ENCODE measurements around the gene PADI1.

The PADI1 gene

DNA sequence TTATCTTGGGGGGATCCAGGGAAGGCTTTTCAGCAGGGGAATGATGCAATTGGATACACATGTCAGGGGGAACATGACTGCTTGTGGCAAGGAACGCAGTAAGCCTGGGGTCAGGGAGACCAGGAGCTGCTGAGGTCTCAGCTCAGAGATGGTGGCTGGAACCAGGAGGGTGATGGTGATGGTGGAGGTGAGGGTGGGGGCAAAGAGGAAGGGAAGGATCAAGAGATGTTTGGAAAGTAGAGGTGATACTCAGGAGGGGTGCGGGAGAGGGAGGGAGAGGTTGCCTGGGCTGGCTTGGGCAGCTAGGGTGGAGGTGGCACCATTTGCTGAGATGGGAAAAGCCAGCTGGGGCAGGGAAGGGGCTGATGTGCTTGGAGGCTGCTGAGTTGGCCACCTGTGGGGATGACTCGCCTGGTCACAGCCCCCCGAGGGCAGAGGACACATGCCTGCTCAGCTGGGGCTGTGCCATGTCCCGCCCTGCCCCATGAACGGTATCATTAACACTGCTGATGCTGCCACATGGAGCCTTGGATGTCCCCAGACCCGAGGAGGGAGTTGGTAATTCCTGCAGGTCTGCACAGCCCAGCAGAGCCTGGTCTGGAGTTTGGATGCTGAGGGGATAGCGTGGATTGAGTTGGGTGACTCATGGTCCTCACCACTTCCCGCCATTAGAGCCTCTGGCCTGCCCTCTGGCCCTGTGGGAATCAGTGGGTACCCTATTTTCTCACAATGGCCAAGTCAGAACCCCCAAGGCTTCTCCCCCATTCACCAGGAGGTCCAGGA lies 6.3 kb upstream of the PADI1 start:
- DNase-seq = no peak

DNA sequence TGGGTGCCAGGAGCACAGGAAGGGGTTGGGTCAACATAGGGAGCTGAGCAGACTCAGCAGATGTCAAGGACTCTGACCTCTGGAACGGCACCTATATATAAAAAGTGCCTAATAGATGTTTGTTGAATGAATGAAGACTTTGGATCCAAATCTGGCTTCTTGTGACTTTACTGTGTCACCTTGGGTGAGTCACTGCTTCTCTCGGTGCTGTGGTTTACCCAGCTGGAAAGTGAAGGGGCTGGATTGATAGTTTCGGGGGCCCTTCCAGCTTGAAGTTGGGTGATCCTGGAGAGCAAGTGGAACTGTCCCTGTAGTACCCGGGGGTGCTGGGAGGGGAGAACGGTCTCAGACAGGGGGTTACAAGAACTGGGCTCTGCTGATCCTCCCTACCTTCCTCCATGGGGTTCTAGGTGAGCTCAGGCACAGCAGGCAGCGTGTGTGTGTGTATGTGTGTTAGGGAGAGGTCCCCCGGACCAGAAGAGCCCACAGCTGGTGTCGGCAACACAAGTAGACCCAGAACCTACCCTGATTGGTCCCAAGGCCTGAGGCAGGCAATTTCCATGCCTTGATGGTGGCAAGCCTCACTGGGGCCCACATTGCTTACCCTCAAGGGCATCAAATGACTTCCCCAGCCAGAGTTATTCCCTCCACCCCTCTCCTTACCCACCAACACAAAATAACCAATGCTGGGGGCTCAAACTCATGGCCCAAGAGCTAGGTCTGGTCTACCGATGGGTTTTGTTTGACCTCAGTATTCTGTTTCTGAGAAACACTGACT lies 5.5 kb upstream of the PADI1 start:
- DNase-seq = no peak

DNA sequence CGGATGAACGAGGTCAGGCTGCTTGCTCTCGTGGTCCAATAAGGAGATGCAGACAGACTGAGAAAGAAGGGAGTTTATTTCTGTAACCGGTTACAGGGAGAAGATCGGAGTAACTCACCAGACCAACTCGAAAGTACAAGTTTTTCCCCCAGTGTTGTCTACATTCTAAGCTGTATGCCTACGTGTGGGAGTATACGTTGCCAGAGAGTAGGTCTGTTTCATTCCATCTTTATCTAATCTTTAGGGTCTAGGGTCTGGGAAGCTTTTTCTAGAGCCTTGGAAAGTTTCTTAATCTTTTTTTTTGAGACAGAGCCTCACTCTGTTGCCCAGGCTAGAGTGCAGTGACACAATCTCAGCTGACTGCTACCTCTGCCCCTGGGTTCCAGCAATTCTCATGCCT lies 4.7 kb upstream of the PADI1 start:
- no peak for DNase-seq

DNA sequence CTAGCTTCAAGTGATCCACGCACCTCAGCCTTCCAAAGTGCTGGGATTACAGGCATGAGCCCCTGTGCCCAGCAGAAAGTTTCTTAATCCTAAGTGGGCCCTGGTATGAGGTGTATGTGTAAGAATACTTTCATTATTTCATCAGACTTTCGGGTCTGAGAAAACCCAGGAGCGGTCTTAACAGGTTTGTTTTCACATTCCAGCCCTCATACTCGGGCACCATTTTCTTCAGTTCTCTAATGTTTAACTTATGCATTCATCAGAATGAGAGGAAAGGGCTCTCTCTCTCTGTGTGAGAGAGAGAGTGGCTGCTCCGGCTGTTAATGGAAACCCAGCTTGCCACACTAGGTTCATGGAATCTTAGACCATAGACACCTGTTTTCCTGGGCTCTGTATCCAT lies 4.2 kb upstream of the PADI1 start:
- no peak for DNase-seq

DNA sequence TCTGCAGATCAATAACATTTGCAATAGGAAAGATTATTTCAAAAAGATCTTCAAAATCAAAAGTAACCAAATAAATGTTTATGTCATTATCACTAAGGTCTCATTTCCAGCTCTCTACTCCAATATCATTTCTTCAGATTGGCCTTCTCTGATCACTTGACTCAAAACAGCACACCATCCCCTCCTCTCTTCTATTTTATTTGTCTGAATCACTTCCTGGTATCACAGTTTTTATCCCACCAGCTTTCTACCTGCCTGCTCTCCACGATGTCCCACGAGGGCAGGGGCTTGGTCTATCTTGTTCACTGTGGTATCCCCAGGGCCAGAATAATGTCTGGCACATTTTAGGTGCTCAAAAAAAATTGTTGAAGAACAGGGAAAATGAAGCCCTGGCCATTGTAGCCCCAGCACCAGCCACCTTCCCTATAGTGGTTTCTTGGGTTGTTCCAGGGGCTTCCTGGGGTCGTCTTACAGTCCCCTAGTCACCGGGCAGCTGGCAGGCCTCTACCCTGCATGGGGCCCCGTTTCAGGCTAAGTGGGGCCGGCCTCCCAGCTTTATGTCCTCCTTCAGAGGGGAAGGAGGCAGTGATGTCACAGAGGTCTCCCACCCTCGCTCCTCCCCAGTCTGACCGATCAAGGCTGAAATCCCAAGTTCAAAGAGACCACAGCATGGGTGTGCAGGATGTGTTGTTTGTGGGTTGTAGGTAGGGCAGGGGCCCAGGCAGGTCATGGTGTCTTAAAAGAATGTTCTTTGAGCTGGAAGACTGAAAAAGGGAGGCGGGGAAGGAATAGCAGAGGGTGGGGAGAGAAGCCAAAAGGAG lies 3.5 kb upstream of the PADI1 start:
- DNase-seq = peak in 1 of 2 donors; percentile 10

DNA sequence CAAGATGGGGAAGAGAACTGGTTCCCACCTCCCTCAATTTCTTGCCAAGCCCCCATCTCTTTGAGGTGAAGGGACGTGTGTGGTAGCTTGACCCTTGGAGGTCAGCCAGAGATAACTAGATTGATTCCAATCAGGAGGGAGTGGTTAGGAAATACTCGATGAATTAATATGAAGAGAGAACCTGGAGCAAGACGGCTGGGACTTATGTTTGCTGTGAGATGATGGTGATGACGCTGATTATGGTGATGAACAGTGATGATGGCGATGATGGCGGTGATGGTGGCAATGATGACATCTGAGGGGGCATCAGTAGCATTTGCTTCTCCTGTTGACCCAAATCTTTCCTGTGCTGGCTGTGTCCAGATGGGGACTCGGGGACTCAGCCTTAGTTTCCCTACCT lies 724 bp downstream of the PADI1 start:
- no peak for DNase-seq

DNA sequence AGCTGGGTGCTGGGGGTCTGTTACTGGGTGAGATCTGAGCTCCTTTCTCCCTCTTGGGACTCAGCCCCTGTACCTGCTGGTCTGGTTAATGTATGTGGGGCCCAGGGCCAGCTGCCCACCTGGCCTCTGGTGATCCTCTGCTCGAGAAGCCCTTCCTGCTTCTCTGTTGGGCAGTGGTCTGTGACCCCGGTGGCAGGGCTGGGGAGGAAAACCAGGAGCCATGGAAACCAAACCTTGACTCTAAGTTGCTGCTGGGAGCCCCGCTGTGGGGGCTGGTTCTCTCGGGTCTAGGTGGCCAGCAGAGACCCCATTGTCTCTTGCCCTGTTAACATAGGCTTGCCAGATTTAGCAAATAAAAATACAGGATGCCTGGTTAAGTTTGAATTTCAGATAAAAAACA lies 1.3 kb downstream of the PADI1 start:
- no peak for DNase-seq

DNA sequence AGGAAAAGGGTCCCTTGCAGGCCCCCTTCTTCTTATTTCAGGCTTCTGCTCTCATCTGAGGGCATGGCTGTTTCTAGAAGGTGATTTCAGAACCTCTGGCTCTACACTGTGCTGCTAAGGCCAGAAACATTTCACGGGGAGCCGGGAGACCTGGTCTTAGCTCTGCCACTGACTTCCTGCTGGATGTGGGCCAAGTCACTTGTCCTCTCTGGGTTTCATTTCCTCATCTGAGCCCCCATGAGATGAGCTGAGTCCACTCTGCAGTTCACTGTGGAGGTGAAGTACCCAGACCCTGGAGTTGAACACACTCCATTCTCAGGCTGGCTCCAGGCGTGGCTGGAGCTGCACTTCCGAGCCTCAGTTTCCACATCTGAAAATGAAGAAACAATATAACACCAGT lies 2.1 kb downstream of the PADI1 start:
- DNase-seq = no peak

DNA sequence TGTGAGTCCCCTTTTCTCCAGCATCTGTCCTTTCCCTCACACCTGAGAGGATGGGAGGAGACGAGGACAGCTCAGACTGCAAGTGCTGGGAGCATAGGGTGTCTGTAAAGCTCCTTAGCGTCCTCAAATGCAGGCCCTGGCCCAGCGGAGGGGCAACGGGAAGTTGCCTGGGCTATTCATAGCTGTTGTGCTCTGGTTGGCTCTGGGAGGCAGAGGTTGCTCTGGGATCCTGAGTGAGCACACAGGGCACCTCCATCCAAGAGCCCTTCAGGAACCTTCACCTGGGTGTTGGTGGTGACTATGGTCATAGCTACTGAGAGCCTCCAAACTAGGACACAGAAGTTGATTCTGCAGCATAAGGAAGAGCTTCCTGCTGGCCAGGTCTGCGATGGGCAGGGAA lies 2.6 kb downstream of the PADI1 start:
- no peak for DNase-seq

DNA sequence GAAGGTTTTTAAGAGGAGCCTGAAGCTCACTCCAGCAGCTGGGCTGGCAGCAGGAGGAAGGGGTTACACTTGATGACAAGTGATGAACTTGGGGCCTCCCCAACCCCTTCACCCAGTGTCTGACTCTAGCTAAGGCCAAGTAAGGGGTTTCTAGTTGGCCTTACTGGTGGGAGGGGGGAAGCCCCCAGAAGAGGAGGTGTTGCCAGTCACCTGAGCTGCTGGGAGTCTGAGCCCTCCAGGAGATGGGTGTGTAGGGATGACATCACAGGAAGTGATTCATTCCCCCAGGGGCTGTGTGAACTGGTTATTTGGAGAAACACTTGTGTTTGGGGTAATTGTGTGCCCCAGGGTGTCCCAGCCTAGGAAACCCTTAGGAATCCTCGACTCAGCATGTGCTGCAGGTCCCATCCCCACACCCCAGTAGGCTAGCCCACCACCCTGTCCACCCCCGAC lies 3.1 kb downstream of the PADI1 start:
- peak; percentile 34 to 56 for DNase-seq

DNA sequence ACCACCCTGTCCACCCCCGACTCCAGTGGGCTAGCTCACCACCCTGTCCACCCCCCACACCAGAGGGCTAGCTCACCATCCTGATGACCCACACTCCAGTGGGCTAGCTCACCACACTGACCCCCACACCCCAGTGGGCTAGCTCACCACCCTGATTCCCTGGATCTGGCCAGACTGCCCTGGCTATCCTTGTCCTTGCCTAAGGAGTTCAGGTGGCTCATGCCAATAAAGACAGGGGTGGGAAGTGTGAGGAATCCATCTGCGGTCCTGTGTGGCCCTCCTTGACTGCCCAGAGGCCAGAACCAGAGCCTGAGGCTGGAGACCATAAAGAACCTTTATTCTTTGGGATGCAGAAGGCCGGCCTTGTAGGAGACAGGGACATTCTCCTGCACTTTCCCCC lies 3.6 kb downstream of the PADI1 start:
- no peak for DNase-seq

DNA sequence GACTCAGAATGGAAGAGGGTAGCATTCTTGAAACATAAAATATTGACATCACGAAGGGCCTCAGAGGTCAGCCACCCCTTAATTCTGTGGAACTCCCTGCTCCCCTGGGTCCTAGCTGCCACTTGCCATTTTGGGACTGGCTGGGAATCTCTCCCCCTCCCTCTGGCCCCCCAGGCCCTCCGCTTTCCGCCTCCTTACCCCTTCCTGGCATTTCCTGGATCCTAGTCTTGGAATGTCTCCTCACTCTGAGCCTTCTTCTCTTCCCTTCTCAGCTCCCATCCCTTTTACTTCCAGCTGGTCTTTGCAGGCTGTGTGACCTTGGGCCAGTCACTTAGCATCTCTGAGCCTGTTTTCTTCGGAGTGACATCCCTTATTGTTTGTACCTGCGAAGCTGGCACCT lies 4.5 kb downstream of the PADI1 start:
- no peak for DNase-seq

DNA sequence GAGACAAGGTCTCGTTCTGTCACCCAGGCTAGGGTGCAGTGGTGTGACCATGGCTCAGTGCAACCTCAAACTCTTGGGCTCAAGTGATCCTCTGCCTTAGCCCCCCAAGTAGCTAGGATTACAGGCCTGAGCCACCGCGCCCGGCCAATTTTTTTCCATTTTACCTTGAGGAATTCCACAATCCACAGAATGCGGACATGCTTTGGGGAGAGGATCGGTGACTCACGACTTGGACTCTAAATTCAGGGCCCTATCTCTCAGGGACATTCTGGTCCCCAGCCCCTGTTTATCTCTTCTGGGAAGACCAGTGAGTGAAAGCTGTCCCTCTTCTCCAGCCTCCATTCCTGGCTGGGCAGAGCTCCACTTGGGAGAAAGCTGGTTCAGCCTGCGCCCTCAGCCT lies 5.2 kb downstream of the PADI1 start:
- DNase-seq = no peak

DNA sequence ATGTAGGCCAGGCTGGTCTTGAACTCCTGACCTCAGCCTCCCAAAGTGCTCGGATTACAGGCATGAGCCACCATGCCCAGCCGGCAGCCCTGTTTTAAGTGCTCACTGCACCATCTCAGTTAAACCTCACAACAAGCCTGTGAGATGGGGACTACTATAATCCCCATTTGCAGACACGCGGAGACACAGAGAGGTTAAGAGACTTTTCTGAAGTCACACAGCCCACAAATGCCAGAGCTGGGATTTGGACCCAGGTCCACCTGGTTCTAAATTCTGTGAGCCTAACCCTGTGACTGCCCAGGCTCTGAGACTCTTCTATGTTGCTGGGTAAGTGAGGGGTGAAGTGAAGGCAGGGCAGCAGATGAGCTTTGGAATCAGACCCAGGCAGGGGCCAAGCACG lies 6.4 kb downstream of the PADI1 start:
- no peak for DNase-seq

DNA sequence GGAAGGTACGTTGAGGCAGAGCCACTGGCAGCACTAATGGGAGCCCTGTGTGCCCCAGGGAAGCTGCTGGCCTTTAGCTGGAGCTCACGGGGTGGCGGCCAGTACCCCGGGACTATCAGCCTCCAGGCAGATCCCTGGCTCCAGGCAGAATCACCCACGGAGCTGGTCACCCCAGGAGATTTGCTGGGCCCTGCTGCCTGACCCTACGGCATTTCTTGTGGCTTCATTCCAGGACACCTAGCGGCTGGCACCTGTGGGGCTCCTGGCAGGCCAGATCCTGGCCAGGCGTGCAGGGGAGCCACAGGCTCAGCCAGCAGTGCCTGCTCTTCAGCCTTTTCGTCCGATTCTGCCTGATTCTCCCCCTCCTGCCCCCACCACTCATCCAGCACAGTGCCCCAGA lies 7.1 kb downstream of the PADI1 start:
- no peak for DNase-seq

DNA sequence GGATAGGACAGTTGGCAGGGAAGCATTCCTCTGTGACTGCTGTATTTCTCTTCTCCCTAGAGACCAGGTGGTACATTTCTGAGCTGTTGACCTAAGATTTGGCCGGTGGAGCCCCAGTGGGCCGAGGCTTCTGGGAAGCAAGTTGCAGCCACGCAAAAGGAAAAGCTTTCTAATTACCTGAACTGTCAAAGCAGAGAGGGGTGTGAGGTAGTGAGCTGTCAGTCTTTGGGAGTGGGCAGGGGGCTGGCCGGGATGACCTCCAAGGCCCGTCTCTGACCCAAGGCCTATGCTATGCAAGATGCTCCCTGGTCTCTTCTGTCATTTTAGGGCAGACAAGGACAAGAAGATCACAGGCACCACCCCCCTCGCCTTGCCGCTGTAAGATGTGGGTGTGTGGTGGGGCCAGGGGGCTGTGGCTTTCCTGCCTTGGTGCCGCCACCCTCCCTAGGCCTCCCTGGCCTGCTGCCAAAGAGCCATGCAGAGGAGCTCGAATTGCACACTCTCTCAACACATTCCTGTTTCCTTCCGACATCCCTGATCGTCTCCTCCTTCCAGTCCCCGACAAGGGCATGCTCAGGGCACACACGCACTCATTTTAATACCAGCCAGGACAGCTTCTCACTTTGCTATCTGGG lies 7.7 kb downstream of the PADI1 start:
- DNase-seq = peak; percentile 27 to 61

DNA sequence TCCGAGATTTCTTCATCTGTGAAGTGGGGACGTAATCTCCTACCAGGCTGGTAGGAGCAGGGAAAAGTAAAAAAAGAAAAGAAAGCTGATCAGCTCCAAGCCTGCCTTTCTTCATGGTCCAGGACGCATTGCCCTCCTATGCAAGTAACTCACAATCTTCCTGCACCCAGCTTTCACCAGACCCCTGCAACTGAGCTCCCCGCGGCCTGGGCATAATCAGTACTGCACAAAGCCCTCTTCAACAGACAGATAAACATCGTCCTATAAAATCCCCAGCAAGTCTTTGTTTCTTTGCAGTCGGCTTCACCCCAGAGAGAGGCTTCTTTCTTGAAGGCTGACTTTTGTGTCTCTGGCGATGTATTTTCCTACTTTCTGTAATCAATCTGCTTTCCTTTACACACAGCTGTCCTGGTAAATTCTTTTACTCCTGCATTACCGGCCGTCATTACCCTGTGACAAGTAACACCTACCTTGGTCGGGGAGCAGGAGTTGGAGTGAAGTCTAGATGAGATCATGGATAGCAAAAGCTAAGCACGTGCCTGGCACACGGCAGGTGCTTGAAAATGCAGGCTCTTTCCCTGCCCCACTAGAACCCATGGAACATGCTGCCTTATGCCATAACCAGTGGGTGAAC lies 8.3 kb downstream of the PADI1 start:
- DNase-seq = no peak

DNA sequence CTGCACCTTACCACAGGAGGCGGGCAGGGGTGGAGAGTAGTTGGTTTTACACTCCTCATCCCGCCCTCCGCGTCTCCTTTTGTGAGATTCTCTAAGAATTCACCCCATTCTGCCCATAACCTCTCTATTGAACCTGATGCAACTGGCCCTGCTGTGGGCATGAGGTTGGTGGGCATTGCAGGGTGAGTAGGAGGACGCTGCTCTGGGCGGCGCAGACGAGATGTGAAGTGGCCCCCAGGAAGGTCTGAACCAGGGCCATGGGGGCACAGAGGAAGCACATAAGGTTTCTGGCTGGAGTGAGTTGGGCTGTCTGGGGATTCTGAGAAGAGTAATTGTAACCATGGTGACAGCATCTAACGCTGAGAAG lies 8.8 kb downstream of the PADI1 start:
- no peak for DNase-seq

DNA sequence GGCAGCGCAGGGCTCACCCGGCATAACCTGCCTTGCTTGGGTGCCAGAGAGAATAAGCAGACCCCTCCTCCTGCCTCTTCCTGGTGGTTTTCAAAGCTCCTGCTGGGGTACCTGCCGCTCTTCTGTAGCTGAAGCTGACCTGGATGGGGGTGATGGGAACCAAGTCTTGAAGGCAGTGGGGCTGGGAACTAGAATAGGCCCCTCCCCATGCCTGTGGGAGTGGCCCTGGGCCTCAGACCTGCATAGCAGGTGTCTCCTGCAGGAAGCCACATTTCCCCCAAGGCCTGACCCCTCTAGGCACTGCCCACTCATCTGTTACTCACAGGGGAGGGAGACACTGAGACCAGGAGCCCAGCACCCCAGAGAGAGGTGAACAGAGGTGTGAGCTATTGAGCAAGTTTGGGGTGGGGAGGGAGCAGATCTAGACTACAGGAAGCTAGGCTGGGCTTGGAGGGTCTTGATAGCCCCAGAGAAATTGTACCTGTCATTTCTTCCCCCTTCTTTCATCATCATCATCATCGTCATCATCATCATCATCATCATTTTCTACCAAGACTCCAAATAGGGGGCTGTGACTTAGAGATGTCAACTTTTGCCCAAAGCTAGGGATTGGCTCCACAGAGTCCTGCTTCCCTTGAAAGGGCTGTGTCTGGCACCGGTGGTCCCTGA lies 10.1 kb downstream of the PADI1 start:
- no peak for DNase-seq

DNA sequence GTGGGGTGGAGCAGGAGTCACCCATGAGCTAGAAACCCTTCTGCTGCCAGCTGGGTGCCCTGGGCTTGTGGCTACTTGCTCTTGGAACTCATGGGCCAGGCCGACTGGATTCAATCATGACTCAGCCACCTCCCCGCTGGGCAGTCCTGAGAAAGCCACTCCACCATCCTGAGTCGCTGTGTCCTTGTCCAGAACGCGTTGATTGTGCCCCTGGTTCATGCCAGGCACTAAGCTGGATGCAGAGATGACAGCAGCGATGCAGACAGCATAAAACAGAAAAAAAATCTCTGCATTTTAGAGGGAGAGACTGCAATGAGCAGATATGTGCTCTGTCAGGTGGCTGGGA lies 10.6 kb downstream of the PADI1 start:
- DNase-seq = no peak

DNA sequence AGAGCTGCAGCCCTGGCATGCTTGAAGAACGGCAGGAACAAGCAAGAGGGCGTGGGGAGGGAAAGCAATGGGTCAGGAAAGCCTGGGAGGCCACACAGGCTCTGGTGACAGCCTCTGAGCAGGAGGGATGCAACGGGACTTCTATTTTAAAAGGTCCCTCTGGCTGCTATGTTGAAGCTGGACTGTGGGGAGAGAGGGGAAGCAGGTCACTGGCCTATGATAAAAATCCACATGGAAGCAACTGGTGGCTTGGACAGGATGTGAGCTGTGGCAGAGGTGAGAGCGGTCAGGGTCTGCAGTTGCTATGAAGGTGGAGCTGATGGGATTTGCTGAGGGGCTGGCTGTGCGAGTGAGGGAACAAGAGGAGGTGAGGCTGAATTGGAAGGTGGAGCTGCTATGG lies 11.2 kb downstream of the PADI1 start:
- DNase-seq = no peak

DNA sequence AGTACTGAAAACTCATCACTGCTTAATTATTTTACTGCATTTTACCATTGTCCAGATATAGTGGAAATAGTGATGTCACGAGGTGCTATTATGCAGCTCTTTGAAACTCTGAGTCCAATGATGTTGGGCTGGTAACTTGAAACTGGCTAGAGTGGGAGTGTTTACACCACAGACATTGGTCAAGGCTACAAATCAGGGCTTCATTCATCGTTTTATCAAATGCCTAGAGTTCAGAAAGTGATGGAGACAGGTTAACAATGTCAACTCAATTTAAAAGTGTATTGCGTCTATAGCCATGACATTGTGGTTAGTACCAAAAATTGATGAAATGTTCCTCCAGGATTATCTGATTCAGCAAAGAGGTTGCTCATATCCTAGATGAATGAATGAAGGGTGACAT lies 12.7 kb downstream of the PADI1 start:
- no peak for DNase-seq
